HG03025 (cell line): ENCODE results near the gene PDE6H.

ENCODE experiments used
- ATAC-seq: cut with Tn5 transposase; IDR thresholded peaks from one replicate; pipeline ENCODE4 v1.9.1; 2021; ENCODE audit warnings: mild to moderate bottlenecking, moderate library complexity; ENCODE audit not compliant: unreplicated experiment, low FRiP score

Gene PDE6H

GRCh38 chr12:14965221-14965620, 7.6 kb upstream of the PDE6H start:
- no peak for ATAC-seq

- no peak for ATAC-seq
These were observed 4.4 kb upstream of the PDE6H start for GRCh38 chr12:14968478-14968877.

GRCh38 chr12:14970473-14970872, 2.4 kb upstream of the PDE6H start:
- ATAC-seq, result no peak

GRCh38 chr12:14974633-14975032, 1.8 kb downstream of the PDE6H start:
- ATAC-seq, result no peak

GRCh38 chr12:14975457-14975856, 2.6 kb downstream of the PDE6H start:
- no peak for ATAC-seq

- no peak for ATAC-seq
These were observed 3.8 kb downstream of the PDE6H start for GRCh38 chr12:14976658-14977057.

GRCh38 chr12:14979468-14979867, 6.6 kb downstream of the PDE6H start:
- no peak for ATAC-seq

- ATAC-seq, result no peak
These were observed 8.2 kb downstream of the PDE6H start for GRCh38 chr12:14981049-14981448.

GRCh38 chr12:14982562-14982961, 9.7 kb downstream of the PDE6H start:
- no peak for ATAC-seq

- peak; percentile 73 for ATAC-seq
These were observed 10.1 kb downstream of the PDE6H start for GRCh38 chr12:14982991-14983390.

GRCh38 chr12:14984036-14984435, 11.2 kb downstream of the PDE6H start:
- no peak for ATAC-seq

- ATAC-seq, result no peak
These were observed 12.0 kb downstream of the PDE6H start for GRCh38 chr12:14984766-14985285.

GRCh38 chr12:14986449-14986848, 13.6 kb downstream of the PDE6H start:
- ATAC-seq, result no peak

GRCh38 chr12:14988035-14988434, 15.2 kb downstream of the PDE6H start:
- no peak for ATAC-seq

- ATAC-seq, result peak; percentile 46
These were observed 16.9 kb downstream of the PDE6H start for GRCh38 chr12:14989790-14990189.

- ATAC-seq, result peak; percentile 48
These were observed 18.2 kb downstream of the PDE6H start for GRCh38 chr12:14991069-14991468.

- no peak for ATAC-seq
These were observed 19.8 kb downstream of the PDE6H start for GRCh38 chr12:14992673-14993072.

- ATAC-seq, result no peak
These were observed 20.3 kb downstream of the PDE6H start for GRCh38 chr12:14993117-14993516.

GRCh38 chr12:14993537-14994266, 20.9 kb downstream of the PDE6H start:
- ATAC-seq, result no peak

- ATAC-seq, result no peak
These were observed 21.8 kb downstream of the PDE6H start for GRCh38 chr12:14994610-14995009.

- no peak for ATAC-seq
These were observed 23.0 kb downstream of the PDE6H start for GRCh38 chr12:14995583-14996425.

- ATAC-seq, result no peak
These were observed 25.2 kb downstream of the PDE6H start for GRCh38 chr12:14997998-14998397.
